ENCODE results near the gene IGF1R. TPM values are rescaled to one million over a fixed set of nuclear protein-coding genes. Genes with fewer than 3 reads are reported as not detected.

IGF1R gene
- total RNA-seq, 1 donor from 2014 or later: 131 TPM

DNA sequence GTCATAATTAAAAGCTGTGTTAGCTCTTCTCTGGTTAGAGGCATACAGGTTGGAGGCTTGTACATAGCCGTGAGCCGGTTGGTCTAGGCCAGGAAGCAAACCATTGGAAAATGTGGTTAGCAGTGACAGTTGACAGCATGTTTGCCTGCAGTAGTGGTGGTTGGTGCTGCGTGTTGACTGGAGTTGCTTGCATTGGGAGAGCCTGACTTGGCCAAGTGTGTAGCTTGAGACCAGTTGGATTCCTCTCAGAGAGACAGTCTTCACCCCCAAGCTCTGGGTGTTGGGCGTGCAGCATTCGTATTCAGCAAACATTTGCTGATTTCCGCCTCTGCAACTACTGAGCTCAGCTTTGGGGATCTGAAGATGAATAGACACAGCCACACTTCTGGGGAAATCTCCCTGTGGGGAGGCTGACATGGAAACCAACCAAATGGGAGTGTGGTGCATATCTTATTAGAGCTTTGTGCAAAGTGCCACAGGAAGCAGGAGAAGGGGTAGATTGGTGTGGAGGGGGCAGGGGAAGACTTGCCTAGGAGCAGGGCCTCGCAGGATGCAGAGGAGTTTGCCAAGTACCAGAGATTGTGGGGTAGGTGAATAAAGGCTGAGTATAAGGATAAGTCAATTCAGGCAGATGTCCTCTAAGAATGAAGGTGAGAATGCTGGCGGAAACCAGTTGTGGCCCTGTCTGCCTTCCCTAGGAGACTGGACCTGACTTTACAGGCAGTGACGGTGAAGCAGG is 83.5 kb downstream of the IGF1R start:
- Mint-ChIP-seq H3K27me3 (ENCODE audit: unreplicated experiment) (peaks cover under 1% of the 10 kb centered on the region), H3K36me3 (ENCODE audit: low read depth, unreplicated experiment) (no peaks in the 10 kb centered on the region), H3K4me1 (ENCODE audit: unreplicated experiment) (peaks cover 52% of the 10 kb centered on the region), H3K4me3 (ENCODE audit: unreplicated experiment) (no peak overlapping the region), H3K9me3 (ENCODE audit: unreplicated experiment) (no peaks in the 10 kb centered on the region), H3K27ac (ENCODE audit: unreplicated experiment) (no peak overlapping the region)
- DNase-seq (ENCODE audit: low spot score): no peak
- TF ChIP-seq, protein P1, sequence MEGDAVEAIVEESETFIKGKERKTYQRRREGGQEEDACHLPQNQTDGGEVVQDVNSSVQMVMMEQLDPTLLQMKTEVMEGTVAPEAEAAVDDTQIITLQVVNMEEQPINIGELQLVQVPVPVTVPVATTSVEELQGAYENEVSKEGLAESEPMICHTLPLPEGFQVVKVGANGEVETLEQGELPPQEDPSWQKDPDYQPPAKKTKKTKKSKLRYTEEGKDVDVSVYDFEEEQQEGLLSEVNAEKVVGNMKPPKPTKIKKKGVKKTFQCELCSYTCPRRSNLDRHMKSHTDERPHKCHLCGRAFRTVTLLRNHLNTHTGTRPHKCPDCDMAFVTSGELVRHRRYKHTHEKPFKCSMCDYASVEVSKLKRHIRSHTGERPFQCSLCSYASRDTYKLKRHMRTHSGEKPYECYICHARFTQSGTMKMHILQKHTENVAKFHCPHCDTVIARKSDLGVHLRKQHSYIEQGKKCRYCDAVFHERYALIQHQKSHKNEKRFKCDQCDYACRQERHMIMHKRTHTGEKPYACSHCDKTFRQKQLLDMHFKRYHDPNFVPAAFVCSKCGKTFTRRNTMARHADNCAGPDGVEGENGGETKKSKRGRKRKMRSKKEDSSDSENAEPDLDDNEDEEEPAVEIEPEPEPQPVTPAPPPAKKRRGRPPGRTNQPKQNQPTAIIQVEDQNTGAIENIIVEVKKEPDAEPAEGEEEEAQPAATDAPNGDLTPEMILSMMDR (IDR thresholded peaks at IDR 0.05; ENCODE audit: unreplicated experiment): no peak

DNA sequence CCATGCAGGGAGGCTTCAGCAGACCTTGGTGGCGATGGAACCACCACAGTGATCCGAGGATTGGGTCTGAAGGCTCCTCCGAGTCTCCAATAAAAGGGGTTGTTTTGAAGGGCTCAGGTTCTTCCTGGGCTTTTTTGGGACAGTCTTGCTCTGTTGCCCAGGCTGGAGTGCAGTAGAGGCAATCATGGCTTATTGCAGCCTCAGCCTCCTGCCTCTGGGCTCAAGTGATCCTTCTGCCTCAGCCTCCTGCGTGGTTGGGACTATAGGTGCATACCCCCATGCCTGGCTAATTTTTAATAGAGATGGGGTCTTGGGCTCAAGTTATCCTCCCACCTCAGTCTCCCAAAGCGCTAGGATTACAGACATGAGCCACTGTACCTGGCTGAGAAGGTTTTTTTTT is 84.8 kb downstream of the IGF1R start:
- H3K27ac Mint-ChIP-seq (ENCODE audit: unreplicated experiment): no peak overlapping the region

DNA sequence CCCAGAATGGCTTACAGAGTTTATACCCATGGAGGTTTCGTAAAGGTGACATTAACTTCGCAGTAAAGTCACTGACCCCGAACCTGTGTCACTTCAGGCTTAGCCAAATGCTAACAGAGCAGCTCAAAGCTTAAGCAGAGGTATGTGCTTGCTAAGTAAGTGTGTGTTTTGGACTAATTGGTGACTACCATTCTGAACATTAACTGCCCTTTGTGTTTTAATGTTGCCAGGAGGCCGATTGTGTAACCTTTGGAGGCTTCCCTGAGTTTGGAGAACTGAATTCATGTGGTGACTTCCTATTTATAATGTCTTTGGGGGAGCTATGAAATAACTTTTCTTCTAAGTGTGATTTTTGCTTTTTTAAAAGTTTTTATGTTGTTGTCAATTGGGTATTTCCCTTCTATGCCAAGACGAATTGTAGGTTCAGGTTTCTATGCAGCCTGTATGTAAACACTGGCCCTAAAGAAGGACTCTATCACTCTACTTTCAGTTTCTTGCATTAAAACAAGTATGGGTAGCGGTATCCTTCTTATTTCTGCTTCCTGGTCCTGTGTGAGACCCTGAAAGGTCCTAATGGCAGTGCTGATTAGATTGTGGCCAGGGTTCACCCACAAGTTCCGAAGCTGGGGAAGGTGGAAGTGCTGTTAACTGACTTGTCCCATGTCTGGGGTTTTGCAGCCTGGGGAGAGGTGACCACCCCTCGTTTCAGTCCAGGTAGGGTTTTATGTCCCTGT is 86.3 kb downstream of the IGF1R start:
- DNase-seq (ENCODE audit: low spot score): no peak
- Mint-ChIP-seq H3K27ac (ENCODE audit: unreplicated experiment) (no peak overlapping the region), H3K36me3 (ENCODE audit: low read depth, unreplicated experiment) (no peaks in the 10 kb centered on the region), H3K4me3 (ENCODE audit: unreplicated experiment) (no peak overlapping the region), H3K27me3 (ENCODE audit: unreplicated experiment) (peaks cover 2% of the 10 kb centered on the region), H3K9me3 (ENCODE audit: unreplicated experiment) (no peaks in the 10 kb centered on the region), H3K4me1 (ENCODE audit: unreplicated experiment) (peaks cover 46% of the 10 kb centered on the region)
- TF ChIP-seq, protein P1 (IDR thresholded peaks at IDR 0.05; ENCODE audit: unreplicated experiment): no peak

More for the DNA sequence above, 84.8 kb downstream of the IGF1R start:
- no peak for DNase-seq (ENCODE audit: low spot score)
- TF ChIP-seq, protein P1 (IDR thresholded peaks at IDR 0.05; ENCODE audit: unreplicated experiment): no peak
- Mint-ChIP-seq H3K36me3 (ENCODE audit: low read depth, unreplicated experiment) (no peaks in the 10 kb centered on the region), H3K27me3 (ENCODE audit: unreplicated experiment) (peaks cover 2% of the 10 kb centered on the region), H3K4me1 (ENCODE audit: unreplicated experiment) (peaks cover 45% of the 10 kb centered on the region), H3K4me3 (ENCODE audit: unreplicated experiment) (no peak overlapping the region), H3K9me3 (ENCODE audit: unreplicated experiment) (no peaks in the 10 kb centered on the region)

DNA sequence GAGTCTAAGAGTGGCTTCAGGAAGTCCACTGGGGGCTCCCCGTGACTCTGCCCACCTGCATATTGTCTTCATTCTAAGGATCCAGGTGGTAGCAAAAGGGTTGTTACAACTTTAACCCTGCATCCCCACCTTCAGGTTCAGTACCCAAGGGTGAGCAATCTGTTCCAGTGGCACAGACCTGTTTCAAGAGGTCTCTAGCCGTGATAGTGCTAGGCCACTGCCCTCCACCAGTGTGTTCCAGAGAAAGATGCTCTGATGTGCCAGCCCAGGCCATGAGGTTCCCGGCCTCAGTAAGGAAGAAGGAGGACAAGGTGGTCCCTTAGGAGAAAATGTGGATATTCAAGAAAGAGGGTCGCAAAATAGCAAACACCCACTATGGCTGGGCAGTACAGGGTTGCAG is 87.0 kb downstream of the IGF1R start:
- no peak for DNase-seq (ENCODE audit: low spot score)
- H3K27ac Mint-ChIP-seq (ENCODE audit: unreplicated experiment): no peak overlapping the region
- peaks cover 2% of the 10 kb centered on the region for H3K27me3 Mint-ChIP-seq (ENCODE audit: unreplicated experiment)
- no peaks in the 10 kb centered on the region for H3K36me3 Mint-ChIP-seq (ENCODE audit: low read depth, unreplicated experiment)
- H3K9me3 Mint-ChIP-seq (ENCODE audit: unreplicated experiment): no peaks in the 10 kb centered on the region
- peaks cover 40% of the 10 kb centered on the region for H3K4me1 Mint-ChIP-seq (ENCODE audit: unreplicated experiment)
- no peak overlapping the region for H3K4me3 Mint-ChIP-seq (ENCODE audit: unreplicated experiment)
- TF ChIP-seq, protein P1 (IDR thresholded peaks at IDR 0.05; ENCODE audit: unreplicated experiment): no peak

All from endothelial cell (in vitro differentiated cells).